ENCODE data around the gene CABP1.

- TF ChIP-seq SMARCB1 (IDR thresholded peaks at IDR 0.05; ENCODE audit: insufficient read length, low read depth) (no peak), TAF7 (tag; IDR thresholded peaks at IDR 0.05) (no peak), SAP30 (IDR thresholded peaks at IDR 0.05; ENCODE audit: borderline replicate concordance, insufficient read depth, low read depth, low read length, poor library complexity, severe bottlenecking) (no peak), POLR2AphosphoS5 (IDR thresholded peaks at IDR 0.05; ENCODE audit: control insufficient read depth, insufficient read depth, low read depth, low read length) (no peak), ZBTB49 (CRISPR knock-in tag; IDR thresholded peaks at IDR 0.05; ENCODE audit: borderline replicate concordance) (no peak), MAX (CRISPR knock-in tag; IDR thresholded peaks at IDR 0.05) (no peak), SMAD1 (IDR thresholded peaks at IDR 0.05; ENCODE audit: low read depth, low read length, partially characterized antibody) (no peak), SMAD3 (CRISPR knock-in tag; conservative IDR thresholded peaks at IDR 0.05) (no peak), HNRNPK (IDR thresholded peaks at IDR 0.05; ENCODE audit: low read depth, low read length, poor library complexity, severe bottlenecking) (no peak), SRSF9 (IDR thresholded peaks at IDR 0.05; ENCODE audit: borderline replicate concordance, low read depth, low read length) (no peak), EZH2 (IDR thresholded peaks at IDR 0.05; ENCODE audit: borderline replicate concordance, low read depth, low read length) (no peak), ZNF76 (CRISPR knock-in tag; IDR thresholded peaks at IDR 0.05; ENCODE audit: borderline replicate concordance) (no peak), TCF7L2 (IDR thresholded peaks at IDR 0.05; ENCODE audit: low read depth, low read length) (no peak), SMC3 (conservative IDR thresholded peaks at IDR 0.05; ENCODE audit: insufficient read depth, low read depth, low read length) (no peak)
Measured at GRCh38 chr12:120628919-120629318, 11.5 kb upstream of the CABP1 start.
